Measurements from ENCODE around the gene KCNF1.

DNA sequence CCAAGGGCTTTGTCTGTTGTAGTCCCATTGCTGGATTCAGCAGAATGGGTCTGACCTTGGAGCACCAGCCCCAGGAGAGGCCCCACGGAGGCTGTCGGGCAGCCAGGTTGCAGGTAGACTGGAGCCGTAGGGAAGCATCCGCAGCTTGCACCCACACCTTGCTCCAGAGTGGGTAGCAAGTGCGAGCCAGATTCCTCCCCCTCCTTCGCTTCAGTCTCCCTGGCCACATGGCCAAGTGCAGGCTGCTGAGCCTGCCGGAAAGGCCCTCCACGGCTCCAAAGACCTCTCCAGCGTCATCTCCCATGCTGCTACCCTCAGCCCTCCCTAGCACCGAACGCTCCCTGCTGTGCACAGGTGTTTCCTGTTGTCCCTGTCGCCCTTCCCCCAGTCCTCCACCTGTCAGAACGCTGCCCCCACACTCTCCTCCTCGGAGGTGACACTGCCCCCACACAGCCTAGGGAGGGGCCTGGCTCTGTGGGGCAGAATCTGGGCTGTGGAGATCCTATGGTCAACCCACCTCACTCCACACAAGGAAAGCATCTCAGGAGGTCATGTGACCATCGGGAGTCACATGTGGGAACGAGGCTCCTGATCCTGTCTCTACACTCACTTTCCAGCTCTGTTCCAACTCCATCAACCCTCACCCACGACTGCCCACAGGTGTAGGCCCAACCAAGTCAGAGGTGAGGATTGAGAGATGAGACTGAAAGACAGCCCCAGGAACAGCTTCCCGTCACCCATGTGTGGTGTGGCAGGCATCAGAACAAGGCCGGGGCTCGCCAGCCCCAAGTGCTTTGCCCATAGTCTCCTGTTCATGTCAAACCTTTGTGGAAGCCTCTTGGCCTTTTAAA is 8.3 kb downstream of the KCNF1 start:
- TF ChIP-seq, protein P1, sequence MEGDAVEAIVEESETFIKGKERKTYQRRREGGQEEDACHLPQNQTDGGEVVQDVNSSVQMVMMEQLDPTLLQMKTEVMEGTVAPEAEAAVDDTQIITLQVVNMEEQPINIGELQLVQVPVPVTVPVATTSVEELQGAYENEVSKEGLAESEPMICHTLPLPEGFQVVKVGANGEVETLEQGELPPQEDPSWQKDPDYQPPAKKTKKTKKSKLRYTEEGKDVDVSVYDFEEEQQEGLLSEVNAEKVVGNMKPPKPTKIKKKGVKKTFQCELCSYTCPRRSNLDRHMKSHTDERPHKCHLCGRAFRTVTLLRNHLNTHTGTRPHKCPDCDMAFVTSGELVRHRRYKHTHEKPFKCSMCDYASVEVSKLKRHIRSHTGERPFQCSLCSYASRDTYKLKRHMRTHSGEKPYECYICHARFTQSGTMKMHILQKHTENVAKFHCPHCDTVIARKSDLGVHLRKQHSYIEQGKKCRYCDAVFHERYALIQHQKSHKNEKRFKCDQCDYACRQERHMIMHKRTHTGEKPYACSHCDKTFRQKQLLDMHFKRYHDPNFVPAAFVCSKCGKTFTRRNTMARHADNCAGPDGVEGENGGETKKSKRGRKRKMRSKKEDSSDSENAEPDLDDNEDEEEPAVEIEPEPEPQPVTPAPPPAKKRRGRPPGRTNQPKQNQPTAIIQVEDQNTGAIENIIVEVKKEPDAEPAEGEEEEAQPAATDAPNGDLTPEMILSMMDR (IDR thresholded peaks at IDR 0.05) = no peak
- TF ChIP-seq POLR2A (IDR thresholded peaks at IDR 0.05) = no peak
